Measurements from ENCODE around the gene AMDHD2.

AMDHD2 gene

DNA sequence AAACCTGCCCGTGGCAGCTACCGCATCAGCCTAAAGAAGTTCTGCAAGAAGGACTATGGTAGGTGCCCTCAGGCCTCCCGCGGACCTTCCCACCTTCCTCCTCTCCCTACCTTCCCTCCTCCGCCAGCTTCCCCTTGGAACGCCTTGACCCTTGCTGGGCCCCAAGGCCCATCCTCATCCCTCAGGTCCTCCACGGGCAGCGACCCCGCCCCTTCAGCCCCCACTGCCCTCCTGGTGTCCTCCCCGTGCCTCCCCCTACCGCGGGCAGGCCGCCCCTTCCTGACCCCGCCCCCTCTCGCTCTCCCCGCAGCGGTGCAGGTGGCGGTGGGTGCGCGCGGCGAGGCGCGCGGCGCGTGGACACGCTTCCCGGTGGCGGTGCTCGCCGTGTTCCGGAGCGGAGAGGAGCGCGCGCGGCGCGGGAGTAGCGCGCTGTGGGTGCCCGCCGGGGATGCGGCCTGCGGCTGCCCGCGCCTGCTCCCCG, 46.7 kb upstream of the AMDHD2 start:
- TF ChIP-seq YY1 (IDR thresholded peaks at IDR 0.05; ENCODE audit: insufficient read depth, insufficient read length) (no peak), ZNF274 (IDR thresholded peaks at IDR 0.05; ENCODE audit: low read depth, low read length) (no peak), SUZ12 (IDR thresholded peaks at IDR 0.05; ENCODE audit: extremely low read depth, insufficient read depth, insufficient read length) (no peak)
- Histone ChIP-seq H3K27me3 (ENCODE audit: insufficient read depth, insufficient read length) (peaks cover 33% of the 10 kb centered on the region), H3K36me3 (ENCODE audit: insufficient read depth, insufficient read length, low read length) (no peaks in the 10 kb centered on the region), H3K9ac (ENCODE audit: insufficient read length, low read depth) (peak overlapping the region; percentile 69), H3K4me1 (ENCODE audit: insufficient read depth, insufficient read length) (peaks cover 46% of the 10 kb centered on the region), H3K4me3 (ENCODE audit: insufficient read length, low read depth) (peak overlapping the region; percentile 70), H3K9me3 (ENCODE audit: insufficient read depth, low read length) (no peaks in the 10 kb centered on the region)
- DNase-seq (ENCODE audit: low read depth, low spot score), result no peak

DNA sequence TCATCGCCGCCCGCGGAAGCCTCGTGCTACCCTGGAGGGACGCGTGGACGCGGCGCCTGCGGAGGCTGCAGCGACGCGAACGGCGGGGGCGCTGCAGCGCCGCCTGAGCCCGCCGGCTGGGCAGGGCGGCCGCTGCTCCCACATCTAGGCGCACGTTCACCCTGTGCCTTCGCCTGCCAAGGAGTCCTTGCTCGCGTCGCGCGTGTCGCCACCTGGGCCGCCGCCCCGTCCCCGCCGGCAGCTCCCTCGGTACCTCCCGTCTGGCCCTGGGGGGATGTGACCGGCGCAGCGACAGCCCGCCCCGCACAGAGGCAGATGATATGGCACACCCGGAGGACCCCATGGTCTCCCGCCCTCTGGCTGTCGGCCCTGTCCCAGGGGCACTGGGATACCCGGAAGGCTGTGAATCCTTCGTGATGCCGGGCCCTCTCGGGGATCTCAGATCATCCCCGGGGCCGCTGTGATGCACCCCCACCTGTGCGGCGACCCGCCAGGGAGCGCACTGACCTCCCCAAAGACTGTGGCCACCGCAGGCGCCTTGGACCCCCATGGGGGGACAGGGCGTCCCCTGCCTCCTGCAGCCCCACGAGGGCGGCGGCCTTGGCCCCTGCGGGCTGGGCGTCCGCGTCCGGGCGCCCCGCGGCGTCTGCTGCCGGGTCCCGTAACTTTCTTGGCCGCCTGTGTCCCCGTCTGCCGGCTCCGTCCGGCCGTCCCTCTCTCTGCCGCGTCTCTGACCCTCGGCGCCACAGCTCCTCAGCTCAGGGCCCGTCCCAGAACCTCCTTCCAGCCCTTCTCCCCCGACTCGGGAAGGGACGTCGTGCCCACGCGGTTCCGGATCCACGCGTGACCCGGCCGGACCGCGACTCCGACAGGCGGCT, 45.9 kb upstream of the AMDHD2 start:
- no peak for DNase-seq (ENCODE audit: low read depth, low spot score)
- TF ChIP-seq SUZ12 (IDR thresholded peaks at IDR 0.05; ENCODE audit: extremely low read depth, insufficient read depth, insufficient read length), result no peak
- TF ChIP-seq ZNF274 (IDR thresholded peaks at IDR 0.05; ENCODE audit: low read depth, low read length), result no peak
- TF ChIP-seq YY1 (IDR thresholded peaks at IDR 0.05; ENCODE audit: insufficient read depth, insufficient read length), result no peak
- H3K27me3 ChIP-seq (ENCODE audit: insufficient read depth, insufficient read length), result peaks cover 33% of the 10 kb centered on the region
- H3K9ac ChIP-seq (ENCODE audit: insufficient read length, low read depth), result peak overlapping the region; percentile 94
- H3K4me1 ChIP-seq (ENCODE audit: insufficient read depth, insufficient read length), result peaks cover 41% of the 10 kb centered on the region
- H3K4me3 ChIP-seq (ENCODE audit: insufficient read length, low read depth), result peak overlapping the region; percentile 70
- H3K36me3 ChIP-seq (ENCODE audit: insufficient read depth, insufficient read length, low read length), result peaks cover 2% of the 10 kb centered on the region
- H3K9me3 ChIP-seq (ENCODE audit: insufficient read depth, low read length), result no peaks in the 10 kb centered on the region

DNA sequence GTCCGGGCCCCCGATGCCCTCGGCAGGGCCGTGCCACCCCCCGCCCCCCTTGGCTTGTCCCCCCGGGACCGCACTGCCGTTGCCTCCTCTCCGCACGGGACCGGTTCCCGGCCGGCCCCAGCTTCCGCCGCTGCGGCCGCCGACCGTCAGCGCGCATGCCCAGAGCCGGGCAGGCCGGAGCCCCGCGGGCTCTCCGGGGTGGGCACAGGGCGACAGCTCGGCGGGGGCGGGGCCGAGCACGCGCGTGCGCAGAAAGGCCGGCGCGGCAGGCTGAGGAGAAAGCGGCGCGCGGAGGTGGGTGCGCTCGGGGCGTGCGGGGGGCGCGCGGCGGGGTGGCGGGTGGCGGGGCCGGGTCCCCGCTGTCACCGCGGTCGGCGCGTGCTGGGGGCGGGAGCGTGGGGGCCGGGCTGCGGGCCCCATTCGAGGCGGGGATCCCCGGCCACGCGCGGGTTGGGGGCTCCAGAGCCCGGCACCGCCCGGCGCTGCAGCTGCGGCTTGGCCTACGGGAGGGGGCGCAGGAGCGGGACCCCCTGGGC, 45.2 kb upstream of the AMDHD2 start, which contains the start of gene TBC1D24:
Gene TBC1D24, plus strand, starts transcription at position 251 of the 536 bp plus-strand sequence. CDS start 21,022 bp downstream, outside the sequence.
- Histone ChIP-seq H3K4me3 (ENCODE audit: insufficient read length, low read depth) (peak within 1 kb of the TSS; percentile 70), H3K4me1 (ENCODE audit: insufficient read depth, insufficient read length) (peaks cover 34% of the 10 kb centered on the region), H3K27me3 (ENCODE audit: insufficient read depth, insufficient read length) (peaks cover 31% of the 10 kb centered on the region), H3K9me3 (ENCODE audit: insufficient read depth, low read length) (no peaks in the 10 kb centered on the region), H3K36me3 (ENCODE audit: insufficient read depth, insufficient read length, low read length) (peaks cover 2% of the 10 kb centered on the region), H3K9ac (ENCODE audit: insufficient read length, low read depth) (peak within 1 kb of the TSS; percentile 94)
- peak; percentile 66 for DNase-seq (ENCODE audit: low read depth, low spot score)
- TF ChIP-seq ZNF274 (IDR thresholded peaks at IDR 0.05; ENCODE audit: low read depth, low read length) (no peak), SUZ12 (IDR thresholded peaks at IDR 0.05; ENCODE audit: extremely low read depth, insufficient read depth, insufficient read length) (no peak), YY1 (IDR thresholded peaks at IDR 0.05; ENCODE audit: insufficient read depth, insufficient read length) (no peak)

DNA sequence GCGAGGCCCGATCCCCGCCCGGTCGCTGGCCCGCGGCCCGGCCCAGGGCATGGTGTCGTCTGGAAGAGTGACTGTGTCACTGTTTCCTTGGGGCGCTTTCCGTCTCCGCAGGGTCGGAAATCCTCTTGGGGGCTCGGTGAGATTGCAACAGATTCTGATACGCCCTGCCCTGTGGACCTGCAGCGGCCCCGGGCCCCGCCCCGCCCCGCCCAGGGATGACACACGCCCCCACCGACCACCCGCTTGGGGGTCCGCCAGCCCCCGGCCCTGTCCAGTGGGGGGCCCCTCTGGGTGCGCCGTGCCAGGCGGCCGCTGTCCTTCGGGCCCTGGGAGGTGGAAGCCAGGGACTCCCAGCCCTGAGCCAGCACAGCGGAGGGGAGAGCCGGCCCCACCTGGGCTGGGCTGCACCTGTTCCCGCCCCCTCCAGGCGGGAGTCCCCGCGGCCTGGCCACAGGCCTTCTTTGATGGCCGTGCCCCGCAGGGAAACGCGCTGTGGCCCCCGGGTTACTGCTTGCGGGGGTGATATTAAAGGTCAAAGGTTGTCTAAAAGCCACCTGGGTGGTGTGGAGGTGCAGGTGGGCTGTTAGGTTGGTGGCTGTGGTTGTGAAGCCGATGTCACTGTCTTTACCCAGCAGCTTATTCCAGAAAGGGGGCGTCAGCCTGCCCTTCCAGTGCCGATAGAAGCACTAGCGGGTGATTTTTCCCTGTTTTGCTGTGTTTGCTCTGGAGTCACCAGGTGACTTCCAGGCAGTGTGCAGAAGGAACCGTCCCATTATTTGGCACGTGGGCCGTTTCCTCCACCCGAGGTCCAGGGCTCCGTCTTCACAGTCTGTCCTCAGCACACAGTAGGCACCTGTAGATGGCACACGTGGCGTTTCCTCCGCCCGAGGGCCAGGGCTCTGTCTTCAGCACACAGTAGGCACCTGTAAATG, 44.5 kb upstream of the AMDHD2 start:
- TF ChIP-seq ZNF274 (IDR thresholded peaks at IDR 0.05; ENCODE audit: low read depth, low read length) (no peak), YY1 (IDR thresholded peaks at IDR 0.05; ENCODE audit: insufficient read depth, insufficient read length) (no peak)
- no peaks in the 10 kb centered on the region for H3K9me3 ChIP-seq (ENCODE audit: insufficient read depth, low read length)
- H3K4me1 ChIP-seq (ENCODE audit: insufficient read depth, insufficient read length), result peaks cover 26% of the 10 kb centered on the region
- peak overlapping the region; percentile 79 for H3K9ac ChIP-seq (ENCODE audit: insufficient read length, low read depth)
- peak overlapping the region; percentile 69 for H3K4me3 ChIP-seq (ENCODE audit: insufficient read length, low read depth)
- H3K27me3 ChIP-seq (ENCODE audit: insufficient read depth, insufficient read length), result peaks cover 27% of the 10 kb centered on the region
- H3K36me3 ChIP-seq (ENCODE audit: insufficient read depth, insufficient read length, low read length), result peaks cover 2% of the 10 kb centered on the region
- no peak for DNase-seq (ENCODE audit: low read depth, low spot score)

DNA sequence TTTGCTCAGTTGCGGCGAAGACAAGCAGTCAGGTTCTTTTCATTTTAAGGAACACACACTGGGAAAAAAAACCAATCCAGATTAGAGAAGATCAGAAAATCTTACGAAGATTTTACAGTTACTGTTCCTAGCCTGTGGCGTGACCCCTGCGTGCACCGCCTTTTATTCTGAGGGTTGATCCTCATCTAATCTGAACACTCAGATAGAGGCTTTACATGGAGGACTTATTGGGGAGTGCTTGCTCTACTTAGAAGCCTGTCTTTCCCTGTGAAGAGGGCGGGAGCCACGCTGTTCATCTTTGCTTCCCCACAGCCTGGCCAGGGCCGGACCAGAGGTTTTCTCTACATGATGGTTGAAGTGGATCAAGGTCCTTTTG, 43.8 kb upstream of the AMDHD2 start:
- TF ChIP-seq YY1 (IDR thresholded peaks at IDR 0.05; ENCODE audit: insufficient read depth, insufficient read length), result no peak
- no peak for TF ChIP-seq ZNF274 (IDR thresholded peaks at IDR 0.05; ENCODE audit: low read depth, low read length)
- no peak for TF ChIP-seq SUZ12 (IDR thresholded peaks at IDR 0.05; ENCODE audit: extremely low read depth, insufficient read depth, insufficient read length)
- Histone ChIP-seq H3K4me3 (ENCODE audit: insufficient read length, low read depth) (peak overlapping the region; percentile 69), H3K27me3 (ENCODE audit: insufficient read depth, insufficient read length) (peaks cover 27% of the 10 kb centered on the region), H3K9ac (ENCODE audit: insufficient read length, low read depth) (peak overlapping the region; percentile 79), H3K36me3 (ENCODE audit: insufficient read depth, insufficient read length, low read length) (peaks cover 2% of the 10 kb centered on the region), H3K4me1 (ENCODE audit: insufficient read depth, insufficient read length) (peaks cover 26% of the 10 kb centered on the region), H3K9me3 (ENCODE audit: insufficient read depth, low read length) (no peaks in the 10 kb centered on the region)
- no peak for DNase-seq (ENCODE audit: low read depth, low spot score)

DNA sequence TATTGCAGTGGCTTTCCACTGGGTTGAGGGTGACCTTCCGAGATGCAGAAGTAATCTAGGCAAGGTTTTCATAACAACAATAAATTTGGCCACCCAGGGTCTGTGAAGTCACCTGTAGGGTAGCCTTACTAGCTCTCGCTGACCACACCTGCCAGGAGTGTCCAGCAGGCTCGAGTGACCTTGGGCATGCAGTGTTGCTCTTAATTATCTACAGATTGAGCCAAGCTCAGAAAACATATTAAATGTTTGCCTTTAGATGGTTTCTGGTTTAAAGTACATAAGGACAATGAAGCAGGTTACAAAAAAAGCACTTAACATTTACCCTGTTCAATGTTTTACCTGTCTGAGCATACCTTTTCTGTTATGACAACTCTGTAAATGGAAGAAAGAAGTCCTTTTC, 43.4 kb upstream of the AMDHD2 start:
- H3K9me3 ChIP-seq (ENCODE audit: insufficient read depth, low read length), result no peaks in the 10 kb centered on the region
- H3K36me3 ChIP-seq (ENCODE audit: insufficient read depth, insufficient read length, low read length), result peaks cover 2% of the 10 kb centered on the region
- no peak overlapping the region for H3K4me3 ChIP-seq (ENCODE audit: insufficient read length, low read depth)
- no peak for DNase-seq (ENCODE audit: low read depth, low spot score)
- H3K9ac ChIP-seq (ENCODE audit: insufficient read length, low read depth), result no peak overlapping the region
- H3K4me1 ChIP-seq (ENCODE audit: insufficient read depth, insufficient read length), result peaks cover 23% of the 10 kb centered on the region
- TF ChIP-seq YY1 (IDR thresholded peaks at IDR 0.05; ENCODE audit: insufficient read depth, insufficient read length) (no peak), ZNF274 (IDR thresholded peaks at IDR 0.05; ENCODE audit: low read depth, low read length) (no peak)
- H3K27me3 ChIP-seq (ENCODE audit: insufficient read depth, insufficient read length), result peaks cover 27% of the 10 kb centered on the region
